ENCODE measurements around the gene CHRNG. TPM values are rescaled to one million over a fixed set of nuclear protein-coding genes. Genes with fewer than 3 reads are reported as not detected.

Gene CHRNG
- total and polyA plus RNA-seq, 9 donors, result not detected

- H3K27ac ChIP-seq, result no peak overlapping the region
- intact Hi-C loops (cut with DNase I), result loop anchor here (5.0 to 10.0 kb wide), 4 partner anchors 77 to 602 kb away; partner anchors contain the start of gene NPPC (in 2 of the 4)
Measured at GRCh38 chr2:232524771-232525170, 14.7 kb upstream of the CHRNG start.

GRCh38 chr2:232525199-232525598 lies 14.3 kb upstream of the CHRNG start:
- H3K4me3 ChIP-seq, result no peak overlapping the region
- no peak overlapping the region for H3K27ac ChIP-seq
- no peaks in the 10 kb centered on the region for H3K9me3 ChIP-seq
- no peaks in the 10 kb centered on the region for H3K36me3 ChIP-seq
- intact Hi-C loops (cut with DNase I), result loop anchor here in 3 of 4 donors (10.0 kb wide), 2 partner anchors 200 to 600 kb away; partner anchors contain the start of gene NPPC (in 2 of the 3)
- no peaks in the 10 kb centered on the region for H3K4me1 ChIP-seq (ENCODE audit: insufficient read depth)
- TF ChIP-seq CTCF (IDR thresholded peaks at IDR 0.05), result no peak
- TF ChIP-seq POLR2A (IDR thresholded peaks at IDR 0.05), result no peak
- TF ChIP-seq EP300 (IDR thresholded peaks at IDR 0.05), result no peak
- H3K27me3 ChIP-seq, result no peaks in the 10 kb centered on the region
- WGBS, 3 donors, result 74 to 76% (median 74%) methylated on average over 13 to 14 of the region's 14 CpGs
- DNase-seq, result no peak

More at GRCh38 chr2:232524771-232525170, 14.7 kb upstream of the CHRNG start:
- Histone ChIP-seq H3K36me3 (no peaks in the 10 kb centered on the region), H3K4me3 (no peak overlapping the region), H3K4me1 (ENCODE audit: insufficient read depth) (no peaks in the 10 kb centered on the region), H3K27me3 (no peaks in the 10 kb centered on the region), H3K9me3 (no peaks in the 10 kb centered on the region)
- no peak for DNase-seq
- WGBS, 3 donors, result 71 to 77% (median 75%) methylated on average over 6 of the region's 6 CpGs
- TF ChIP-seq EP300 (IDR thresholded peaks at IDR 0.05), result no peak
- TF ChIP-seq CTCF (IDR thresholded peaks at IDR 0.05), result no peak
- TF ChIP-seq POLR2A (IDR thresholded peaks at IDR 0.05), result no peak

- H3K27me3 ChIP-seq, result no peaks in the 10 kb centered on the region
- no peak within 1 kb of the TSS for H3K4me3 ChIP-seq
- H3K27ac ChIP-seq, result no peak within 1 kb of the TSS
- H3K9me3 ChIP-seq, result no peaks in the 10 kb centered on the region
- no peaks in the 10 kb centered on the region for H3K36me3 ChIP-seq
- DNase-seq, result peak in 2 of 5 donors; percentile 62 to 66
- TF ChIP-seq CTCF (IDR thresholded peaks at IDR 0.05), result no peak
- no peak for TF ChIP-seq EP300 (IDR thresholded peaks at IDR 0.05)
- no peak for TF ChIP-seq POLR2A (IDR thresholded peaks at IDR 0.05)
- intact Hi-C loops (cut with DNase I), result loop anchor here in 3 of 4 donors (10.0 kb wide), 2 partner anchors 201 to 601 kb away; partner anchors contain the start of gene NPPC (in 2 of the 3)
- no peaks in the 10 kb centered on the region for H3K4me1 ChIP-seq (ENCODE audit: insufficient read depth)
- WGBS, 3 donors, result 7 to 12% (median 9%) methylated on average over 12 to 18 of the region's 18 CpGs
Measured at GRCh38 chr2:232525791-232526371, 13.6 kb upstream of the CHRNG start, which contains the start of gene CHRND. Gene CHRND, plus strand, starts transcription at chr2:232526160. Its CDS starts 56 bp downstream, at chr2:232526216.

- H3K4me1 ChIP-seq (ENCODE audit: insufficient read depth), result no peaks in the 10 kb centered on the region
- H3K27ac ChIP-seq, result no peak overlapping the region
- intact Hi-C loops (cut with DNase I), result loop anchor here in 3 of 4 donors (10.0 kb wide), 2 partner anchors 202 to 602 kb away; partner anchors contain the start of gene NPPC (in 2 of the 3)
- H3K4me3 ChIP-seq, result no peak overlapping the region
- H3K27me3 ChIP-seq, result no peaks in the 10 kb centered on the region
- H3K36me3 ChIP-seq, result no peaks in the 10 kb centered on the region
- WGBS, 3 donors, result 58 to 73% (median 64%) methylated on average over 13 of the region's 13 CpGs
- DNase-seq, result no peak
- TF ChIP-seq POLR2A (IDR thresholded peaks at IDR 0.05) (no peak), EP300 (IDR thresholded peaks at IDR 0.05) (no peak)
- H3K9me3 ChIP-seq, result no peaks in the 10 kb centered on the region
Measured at GRCh38 chr2:232526372-232526941, 13.0 kb upstream of the CHRNG start.

All from ovary (tissue), 9 donors.